ENCODE results near the gene TUFT1.

- TF ChIP-seq, protein P1, sequence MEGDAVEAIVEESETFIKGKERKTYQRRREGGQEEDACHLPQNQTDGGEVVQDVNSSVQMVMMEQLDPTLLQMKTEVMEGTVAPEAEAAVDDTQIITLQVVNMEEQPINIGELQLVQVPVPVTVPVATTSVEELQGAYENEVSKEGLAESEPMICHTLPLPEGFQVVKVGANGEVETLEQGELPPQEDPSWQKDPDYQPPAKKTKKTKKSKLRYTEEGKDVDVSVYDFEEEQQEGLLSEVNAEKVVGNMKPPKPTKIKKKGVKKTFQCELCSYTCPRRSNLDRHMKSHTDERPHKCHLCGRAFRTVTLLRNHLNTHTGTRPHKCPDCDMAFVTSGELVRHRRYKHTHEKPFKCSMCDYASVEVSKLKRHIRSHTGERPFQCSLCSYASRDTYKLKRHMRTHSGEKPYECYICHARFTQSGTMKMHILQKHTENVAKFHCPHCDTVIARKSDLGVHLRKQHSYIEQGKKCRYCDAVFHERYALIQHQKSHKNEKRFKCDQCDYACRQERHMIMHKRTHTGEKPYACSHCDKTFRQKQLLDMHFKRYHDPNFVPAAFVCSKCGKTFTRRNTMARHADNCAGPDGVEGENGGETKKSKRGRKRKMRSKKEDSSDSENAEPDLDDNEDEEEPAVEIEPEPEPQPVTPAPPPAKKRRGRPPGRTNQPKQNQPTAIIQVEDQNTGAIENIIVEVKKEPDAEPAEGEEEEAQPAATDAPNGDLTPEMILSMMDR (IDR thresholded peaks at IDR 0.05), result no peak
- no peak for TF ChIP-seq POLR2A (IDR thresholded peaks at IDR 0.05)
These were observed 70.0 kb downstream of the TUFT1 start for GRCh38 chr1:151610142-151610541.
